BLaER1 (cell line): Measurements from ENCODE around the gene KCNAB1.

ENCODE experiments used
- H3K27ac ChIP-seq: shearing (Covaris generic); formaldehyde crosslinking; 2 replicates; pipeline ENCODE4 v1.8.1; 2022
- H3K27me3 ChIP-seq: shearing (Covaris generic); formaldehyde crosslinking; 2 replicates; pipeline ENCODE4 v1.8.1; 2022
- H3K36me3 ChIP-seq: shearing (Covaris generic); formaldehyde crosslinking; 2 replicates; pipeline ENCODE4 v1.8.1; 2022
- H3K4me1 ChIP-seq: shearing (Covaris generic); formaldehyde crosslinking; 2 replicates; pipeline ENCODE4 v1.8.1; 2022
- H3K4me2 ChIP-seq: shearing (Covaris generic); formaldehyde crosslinking; 2 replicates; pipeline ENCODE4 v1.8.1; 2022
- H3K4me3 ChIP-seq: shearing (Covaris generic); formaldehyde crosslinking; 2 replicates; pipeline ENCODE4 v1.8.1; 2022
- H3K9ac ChIP-seq: shearing (Covaris generic); formaldehyde crosslinking; 2 replicates; pipeline ENCODE4 v1.8.1; 2022
- H3K9me3 ChIP-seq: shearing (Covaris generic); formaldehyde crosslinking; 2 replicates; pipeline ENCODE4 v1.8.1; 2022
- H4K20me1 ChIP-seq: shearing (Covaris generic); formaldehyde crosslinking; 2 replicates; pipeline ENCODE4 v1.8.1; 2022
- Cebpa-rat ChIP-seq: shearing (Covaris generic); IDR thresholded peaks from 2 replicates; pipeline ENCODE4 v1.8.1; 2022

The KCNAB1 gene

DNA sequence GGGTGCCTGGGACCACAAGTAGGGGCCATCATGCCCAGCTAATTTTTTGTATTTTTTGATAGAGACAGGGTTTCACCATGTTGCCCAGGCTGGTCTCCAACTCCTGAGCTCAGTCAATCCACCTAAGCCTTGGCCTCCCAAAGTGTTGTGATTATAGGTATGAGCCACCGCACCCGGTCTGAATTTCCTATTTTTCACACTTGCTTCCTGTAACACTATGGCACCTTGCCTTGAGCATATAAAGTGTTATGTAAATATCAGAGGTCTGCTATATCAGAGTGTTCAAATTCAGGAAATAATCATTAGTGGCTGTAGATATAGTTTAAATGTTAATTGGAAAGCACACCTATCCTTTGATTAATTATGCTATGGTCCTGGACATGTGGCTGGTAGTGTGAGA is 165.2 kb downstream of the KCNAB1 start:
- Histone ChIP-seq H3K9me3 (no peaks in the 10 kb centered on the region), H3K4me1 (peaks cover under 1% of the 10 kb centered on the region; the same call in 1 of the 2 replicates), H3K4me3 (no peak overlapping the region), H3K4me2 (no peak overlapping the region), H3K36me3 (no peaks in the 10 kb centered on the region), H3K27me3 (peaks cover 7% of the 10 kb centered on the region), H3K9ac (no peak overlapping the region), H4K20me1 (no peaks in the 10 kb centered on the region), H3K27ac (no peak overlapping the region)
- no peak for TF ChIP-seq Cebpa-rat

GRCh38 chr3:156290924-156291271 is 170.5 kb downstream of the KCNAB1 start:
- TF ChIP-seq Cebpa-rat = no peak
- Histone ChIP-seq H3K9me3 (no peaks in the 10 kb centered on the region), H4K20me1 (no peaks in the 10 kb centered on the region), H3K4me1 (peaks cover 15% of the 10 kb centered on the region), H3K27ac (no peak overlapping the region), H3K4me2 (peak overlapping the region; percentile 64), H3K27me3 (peaks cover 20% of the 10 kb centered on the region), H3K36me3 (no peaks in the 10 kb centered on the region), H3K9ac (no peak overlapping the region), H3K4me3 (peak overlapping the region; percentile 18; the same call in 1 of the 2 replicates)

- no peak for TF ChIP-seq Cebpa-rat
- Histone ChIP-seq H3K4me1 (peaks cover 15% of the 10 kb centered on the region), H3K36me3 (no peaks in the 10 kb centered on the region), H3K9me3 (no peaks in the 10 kb centered on the region), H4K20me1 (no peaks in the 10 kb centered on the region), H3K9ac (no peak overlapping the region), H3K27ac (no peak overlapping the region), H3K27me3 (peaks cover 20% of the 10 kb centered on the region), H3K4me2 (peak overlapping the region; percentile 64), H3K4me3 (peak overlapping the region; percentile 18; the same call in 1 of the 2 replicates)
Observed at GRCh38 chr3:156291272-156292123, 171.1 kb downstream of the KCNAB1 start.

- TF ChIP-seq Cebpa-rat = no peak
- peaks cover 20% of the 10 kb centered on the region for H3K27me3 ChIP-seq
- H3K9me3 ChIP-seq = no peaks in the 10 kb centered on the region
- H3K27ac ChIP-seq = no peak overlapping the region
- no peak overlapping the region for H3K4me2 ChIP-seq
- no peak overlapping the region for H3K4me3 ChIP-seq
- H3K9ac ChIP-seq = no peak overlapping the region
- no peaks in the 10 kb centered on the region for H3K36me3 ChIP-seq
- no peaks in the 10 kb centered on the region for H4K20me1 ChIP-seq
- peaks cover 15% of the 10 kb centered on the region for H3K4me1 ChIP-seq
Observed at GRCh38 chr3:156293566-156293965, 173.2 kb downstream of the KCNAB1 start.

DNA sequence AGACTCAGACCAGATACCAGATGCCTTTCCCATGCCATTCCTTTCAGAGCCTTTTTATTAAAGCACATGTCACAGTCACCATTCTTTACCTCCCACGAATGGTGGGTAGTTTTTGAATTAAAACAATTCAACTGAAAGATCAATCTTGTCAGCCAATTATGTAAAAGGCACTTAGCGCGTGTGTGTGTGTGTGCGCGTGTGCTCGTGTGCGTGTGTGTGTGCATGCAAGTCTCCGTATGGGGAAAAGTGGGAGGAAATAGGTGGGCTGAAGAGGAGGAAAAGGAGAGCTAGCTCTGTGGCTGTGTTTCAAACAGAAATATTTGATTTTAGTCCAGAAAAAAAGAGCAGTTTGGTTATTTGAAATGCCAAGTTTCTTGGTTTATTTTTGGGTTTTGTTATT is 177.2 kb downstream of the KCNAB1 start:
- H3K36me3 ChIP-seq = no peaks in the 10 kb centered on the region
- H4K20me1 ChIP-seq = no peaks in the 10 kb centered on the region
- no peak overlapping the region for H3K4me3 ChIP-seq
- no peaks in the 10 kb centered on the region for H3K9me3 ChIP-seq
- TF ChIP-seq Cebpa-rat = no peak
- H3K4me2 ChIP-seq = no peak overlapping the region
- H3K27ac ChIP-seq = no peak overlapping the region
- H3K27me3 ChIP-seq = no peaks in the 10 kb centered on the region
- H3K9ac ChIP-seq = no peak overlapping the region
- H3K4me1 ChIP-seq = no peaks in the 10 kb centered on the region

DNA sequence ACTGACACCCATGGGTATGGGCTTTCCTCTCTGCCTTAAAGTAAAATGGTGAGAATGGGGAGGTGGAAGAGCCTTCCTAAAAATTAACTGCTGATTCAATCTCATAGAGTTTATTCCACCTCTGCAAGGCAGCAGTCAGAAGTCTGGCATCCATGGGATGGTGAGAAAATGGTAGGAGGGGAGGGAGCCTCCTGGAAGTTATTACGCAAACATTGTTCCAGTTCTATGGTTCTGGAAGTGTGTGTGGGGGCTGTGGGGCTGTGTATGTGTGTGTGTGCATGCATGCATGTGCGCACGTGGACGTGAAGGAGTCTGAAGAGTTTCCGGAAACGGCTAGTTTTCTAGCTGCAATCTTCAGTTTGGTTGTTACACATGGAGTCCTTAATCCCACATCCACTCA is 177.6 kb downstream of the KCNAB1 start:
- H3K4me3 ChIP-seq = no peak overlapping the region

GRCh38 chr3:156298938-156299337 is 178.6 kb downstream of the KCNAB1 start:
- no peak for TF ChIP-seq Cebpa-rat
- no peak overlapping the region for H3K4me2 ChIP-seq

More for the DNA sequence above, 177.6 kb downstream of the KCNAB1 start:
- Histone ChIP-seq H3K9me3 (no peaks in the 10 kb centered on the region), H4K20me1 (no peaks in the 10 kb centered on the region), H3K36me3 (no peaks in the 10 kb centered on the region), H3K9ac (no peak overlapping the region), H3K27ac (no peak overlapping the region), H3K4me1 (no peaks in the 10 kb centered on the region), H3K27me3 (no peaks in the 10 kb centered on the region), H3K4me2 (no peak overlapping the region)
- no peak for TF ChIP-seq Cebpa-rat

DNA sequence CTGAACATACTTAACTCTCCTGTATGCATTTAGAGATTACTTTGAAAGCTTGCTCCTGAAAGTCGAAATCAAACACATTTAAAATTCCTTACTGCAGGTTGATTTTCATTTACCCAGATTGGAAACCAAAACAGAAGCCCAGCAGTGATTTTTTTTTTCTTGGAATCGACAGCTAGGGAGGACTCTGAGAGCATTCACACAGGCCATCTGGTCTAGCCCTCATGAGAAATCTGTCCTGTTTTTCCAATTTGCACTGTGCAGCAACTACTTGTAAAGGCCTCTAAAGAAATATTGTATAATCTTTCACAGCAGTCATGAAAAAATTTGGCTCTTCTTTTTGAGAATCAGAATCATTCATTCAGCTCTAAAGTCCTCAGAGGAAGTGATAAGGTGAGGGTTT is 179.2 kb downstream of the KCNAB1 start:
- TF ChIP-seq Cebpa-rat = no peak
- no peaks in the 10 kb centered on the region for H3K4me1 ChIP-seq
- no peaks in the 10 kb centered on the region for H3K36me3 ChIP-seq
- no peaks in the 10 kb centered on the region for H3K9me3 ChIP-seq
- no peak overlapping the region for H3K27ac ChIP-seq
- H4K20me1 ChIP-seq = no peaks in the 10 kb centered on the region
- no peak overlapping the region for H3K9ac ChIP-seq
- no peak overlapping the region for H3K4me3 ChIP-seq
- no peak overlapping the region for H3K4me2 ChIP-seq
- H3K27me3 ChIP-seq = no peaks in the 10 kb centered on the region

More at GRCh38 chr3:156298938-156299337, 178.6 kb downstream of the KCNAB1 start:
- Histone ChIP-seq H3K9me3 (no peaks in the 10 kb centered on the region), H3K9ac (no peak overlapping the region), H3K4me3 (no peak overlapping the region), H3K36me3 (no peaks in the 10 kb centered on the region), H3K27ac (no peak overlapping the region), H3K27me3 (no peaks in the 10 kb centered on the region), H3K4me1 (no peaks in the 10 kb centered on the region), H4K20me1 (no peaks in the 10 kb centered on the region)

DNA sequence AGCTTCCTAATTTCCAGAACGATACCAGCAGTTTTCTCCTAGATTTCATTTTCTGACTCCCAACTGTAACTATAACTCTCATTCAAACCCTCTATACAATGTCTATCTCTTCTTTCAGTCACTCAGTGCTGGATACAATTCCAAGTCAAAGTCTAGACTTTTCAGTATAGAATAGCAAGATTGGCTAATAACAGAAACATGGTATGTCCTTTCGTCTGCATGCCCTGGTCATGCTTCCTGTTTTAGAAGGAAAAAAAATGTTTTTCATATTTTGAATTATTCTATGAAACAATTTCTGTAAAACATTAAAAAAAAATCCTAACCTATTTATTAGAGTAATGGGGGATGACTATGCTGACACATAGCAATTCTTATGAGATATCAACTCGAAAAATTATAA is 180.0 kb downstream of the KCNAB1 start:
- H4K20me1 ChIP-seq = no peaks in the 10 kb centered on the region
- no peak overlapping the region for H3K9ac ChIP-seq
- H3K4me1 ChIP-seq = no peaks in the 10 kb centered on the region
- TF ChIP-seq Cebpa-rat = no peak
- H3K27me3 ChIP-seq = no peaks in the 10 kb centered on the region
- H3K36me3 ChIP-seq = no peaks in the 10 kb centered on the region
- H3K4me3 ChIP-seq = no peak overlapping the region
- H3K4me2 ChIP-seq = no peak overlapping the region
- H3K9me3 ChIP-seq = no peaks in the 10 kb centered on the region
- H3K27ac ChIP-seq = no peak overlapping the region

GRCh38 chr3:156300929-156301840 is 180.8 kb downstream of the KCNAB1 start:
- no peaks in the 10 kb centered on the region for H3K27me3 ChIP-seq
- no peak for TF ChIP-seq Cebpa-rat
- no peak overlapping the region for H3K4me2 ChIP-seq
- no peaks in the 10 kb centered on the region for H3K36me3 ChIP-seq
- H3K9me3 ChIP-seq = no peaks in the 10 kb centered on the region
- H3K4me3 ChIP-seq = no peak overlapping the region
- no peak overlapping the region for H3K9ac ChIP-seq
- no peak overlapping the region for H3K27ac ChIP-seq
- no peaks in the 10 kb centered on the region for H3K4me1 ChIP-seq
- no peaks in the 10 kb centered on the region for H4K20me1 ChIP-seq
